Uterus (tissue), 4 donors: ENCODE results near the gene PHAF1. TPM values are rescaled to one million over a fixed set of nuclear protein-coding genes. Genes with fewer than 3 reads are reported as not detected.

ENCODE experiments used
- DNase-seq, 2 donors: peaks; one replicate each; pipeline ENCODE4 v3.0.0-alpha.2; 2019 to 2020
- H3K27ac ChIP-seq, 2 donors: fragments of 200-600 bp; sonication (generic); 1 replicate in 1 of 2; 2 replicates in 1 of 2; pipeline ENCODE4 v1.5.1; 2016 to 2018
- H3K27me3 ChIP-seq, 2 donors: fragments of 200-600 bp; sonication (generic); one replicate each; pipeline ENCODE4 v1.5.1; 2018 to 2019; ENCODE audit warnings: control low read depth in 1 of 2
- H3K36me3 ChIP-seq, 2 donors: fragments of 200-600 bp; sonication (generic); one replicate each; pipeline ENCODE4 v1.5.1; 2019; ENCODE audit warnings: control low read depth in 1 of 2
- H3K4me1 ChIP-seq, 2 donors: fragments of 200-600 bp; sonication (generic); one replicate each; pipeline ENCODE4 v1.5.1; 2018 to 2019; ENCODE audit warnings: control low read depth in 1 of 2
- H3K4me3 ChIP-seq, 2 donors: fragments of 200-600 bp; sonication (generic); 1 replicate in 1 of 2; 2 replicates in 1 of 2; pipeline ENCODE4 v1.5.1; 2018 to 2019; ENCODE audit warnings: mild to moderate bottlenecking in 1 of 2
- H3K9me3 ChIP-seq, 2 donors: fragments of 200-600 bp; sonication (generic); one replicate each; pipeline ENCODE4 v1.5.1; 2019; ENCODE audit warnings: control low read depth in 1 of 2
- CTCF ChIP-seq, 4 experiments: fragments of 200-600 bp in 2 of 4; fragments of 450-650 bp in 2 of 4; sonication (generic) in 2 of 4; IDR thresholded peaks; one replicate each; pipeline ENCODE4 v1.5.1; 2016 to 2019; ENCODE audit warnings: antibody characterized with exemption in 4 of 4, mild to moderate bottlenecking in 2 of 4, moderate library complexity in 1 of 4
- POLR2A ChIP-seq, 2 donors: fragments of 450-650 bp; IDR thresholded peaks; one replicate each; pipeline ENCODE4 v1.6.1; 2016; ENCODE audit warnings: antibody characterized with exemption in 2 of 2, mild to moderate bottlenecking in 1 of 2, moderate library complexity in 1 of 2
- intact Hi-C: fragments of 100-400 bp; cut with DNase I; formaldehyde crosslinking; loops from one replicate; pipeline ENCODE4 v1.15.1; 2023; ENCODE audit warnings: low total_unique reads
- total RNA-seq, 4 donors: library from RNA; depleted of rRNA in 3 of 4; stranded (reverse); fragments of >200 nt in 3 of 4; gene quantifications; one replicate each; pipeline versions ENCODE4 v1.1.0 to v1.2.4, GENCODE V29; 2014 to 2023
- donor health status: DM: yes; HTN: yes; CAD: no.

PHAF1 gene
- total RNA-seq, 4 donors from 2014 or later: 12.3 to 27.1 (median 21.1) TPM

DNA sequence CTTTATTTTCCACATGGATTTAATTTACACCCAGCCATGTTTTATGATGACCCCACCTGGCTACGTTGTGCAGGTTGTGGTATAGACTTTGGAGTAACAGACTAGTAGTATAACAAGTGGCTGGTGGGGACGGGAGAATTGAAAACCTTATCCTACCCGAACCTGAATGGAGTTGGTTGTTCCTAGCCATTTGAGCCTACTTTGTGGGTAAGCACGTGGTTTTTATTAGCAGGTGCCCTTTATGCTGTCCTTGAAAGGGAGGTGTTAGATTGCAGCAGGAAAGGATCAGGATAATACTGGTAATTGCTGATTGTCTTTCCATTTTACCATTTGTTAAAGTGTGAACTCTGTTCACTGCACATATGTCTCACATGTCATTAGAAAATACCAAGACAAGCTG lies 31.9 kb upstream of the PHAF1 start:
- Histone ChIP-seq H3K4me1 (no peaks in the 10 kb centered on the region), H3K36me3 (no peaks in the 10 kb centered on the region), H3K27me3 (no peaks in the 10 kb centered on the region), H3K27ac (no peak overlapping the region), H3K4me3 (no peak overlapping the region), H3K9me3 (no peaks in the 10 kb centered on the region)
- intact Hi-C loops: no loop called here
- TF ChIP-seq POLR2A (IDR thresholded peaks at IDR 0.05) (no peak), CTCF (IDR thresholded peaks at IDR 0.05) (no peak)
- DNase-seq: no peak

DNA sequence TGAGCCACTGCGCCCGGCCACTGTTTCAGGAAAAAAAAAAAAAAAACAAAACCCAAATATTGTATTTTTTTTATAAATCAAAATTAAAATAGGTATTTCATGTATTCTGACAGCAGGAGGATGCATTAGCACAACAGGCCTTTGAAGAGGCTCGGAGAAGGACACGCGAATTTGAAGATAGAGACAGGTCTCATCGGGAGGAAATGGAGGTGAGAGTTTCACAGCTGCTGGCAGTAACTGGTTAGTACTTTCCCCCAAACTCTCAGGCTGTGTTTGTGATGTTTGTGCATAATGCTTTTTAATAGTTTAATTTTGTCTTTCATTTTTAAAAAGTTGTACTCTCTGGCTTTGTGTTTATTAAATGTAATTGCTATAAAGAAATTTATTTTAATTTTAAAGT lies 27.6 kb upstream of the PHAF1 start:
- no peaks in the 10 kb centered on the region for H3K9me3 ChIP-seq
- TF ChIP-seq CTCF (IDR thresholded peaks at IDR 0.05): no peak
- no peak for TF ChIP-seq POLR2A (IDR thresholded peaks at IDR 0.05)
- intact Hi-C loops: no loop called here
- no peak overlapping the region for H3K4me3 ChIP-seq
- no peaks in the 10 kb centered on the region for H3K4me1 ChIP-seq
- no peaks in the 10 kb centered on the region for H3K36me3 ChIP-seq
- DNase-seq: no peak
- H3K27me3 ChIP-seq: no peaks in the 10 kb centered on the region
- no peak overlapping the region for H3K27ac ChIP-seq

DNA sequence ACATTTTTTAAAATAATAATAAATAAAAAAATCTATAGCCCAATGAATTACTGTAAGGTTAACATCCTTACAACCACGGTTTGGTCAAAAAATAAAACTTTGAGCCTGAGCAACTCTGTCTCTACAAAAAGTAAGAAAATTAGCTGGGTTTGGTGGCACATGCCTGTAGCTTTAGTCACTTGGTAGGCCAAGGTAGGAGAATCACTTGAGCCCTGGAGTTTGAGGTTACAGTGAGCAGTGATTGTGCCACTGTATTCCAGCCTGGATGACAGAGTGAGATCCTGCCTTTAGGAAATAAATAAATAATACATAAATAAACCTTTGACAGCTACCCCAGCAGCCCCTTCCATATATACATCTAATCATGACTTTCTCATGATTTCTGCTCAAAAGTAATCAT lies 26.9 kb upstream of the PHAF1 start:
- Histone ChIP-seq H3K4me3 (no peak overlapping the region), H3K9me3 (no peaks in the 10 kb centered on the region), H3K4me1 (no peaks in the 10 kb centered on the region), H3K27ac (no peak overlapping the region), H3K36me3 (no peaks in the 10 kb centered on the region), H3K27me3 (no peaks in the 10 kb centered on the region)
- no peak for DNase-seq
- intact Hi-C loops: no loop called here
- no peak for TF ChIP-seq POLR2A (IDR thresholded peaks at IDR 0.05)
- TF ChIP-seq CTCF (IDR thresholded peaks at IDR 0.05): no peak

DNA sequence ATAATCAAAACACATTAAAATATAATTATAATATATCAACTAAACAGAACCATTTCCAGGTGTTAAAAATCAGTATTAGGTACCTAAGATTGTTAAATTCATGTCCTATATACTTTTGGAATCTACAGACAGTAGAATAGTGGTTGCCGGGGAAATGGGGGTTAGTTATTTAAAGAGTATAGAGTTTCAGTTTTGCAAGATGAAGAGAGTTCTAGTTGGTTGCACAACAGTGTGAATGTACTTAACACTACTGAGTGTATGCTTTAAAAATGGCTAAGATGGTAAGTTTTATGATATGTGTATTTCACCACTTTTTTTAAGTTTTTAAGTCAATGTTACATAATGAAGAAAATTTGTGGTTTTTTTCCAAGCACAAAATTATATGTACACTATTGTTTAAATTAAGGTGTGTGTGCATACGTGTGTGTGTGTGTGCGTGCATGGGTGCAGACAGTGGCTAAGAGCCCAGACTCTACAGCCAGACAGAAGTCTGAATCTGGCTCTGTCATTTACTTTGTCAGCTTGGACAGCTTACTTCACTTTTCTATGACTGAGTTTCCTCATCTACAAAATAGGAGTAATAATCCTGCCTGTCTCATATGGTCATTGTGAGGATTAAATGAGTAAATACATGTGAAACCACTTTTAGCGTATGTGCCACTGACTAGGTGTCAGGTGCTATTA lies 25.3 kb upstream of the PHAF1 start:
- no peak for TF ChIP-seq POLR2A (IDR thresholded peaks at IDR 0.05)
- no peak for TF ChIP-seq CTCF (IDR thresholded peaks at IDR 0.05)
- H3K27ac ChIP-seq: no peak overlapping the region
- H3K36me3 ChIP-seq: no peaks in the 10 kb centered on the region
- DNase-seq: no peak
- H3K4me3 ChIP-seq: no peak overlapping the region
- no peaks in the 10 kb centered on the region for H3K27me3 ChIP-seq
- no peaks in the 10 kb centered on the region for H3K9me3 ChIP-seq
- intact Hi-C loops: no loop called here
- no peaks in the 10 kb centered on the region for H3K4me1 ChIP-seq

- no peaks in the 10 kb centered on the region for H3K36me3 ChIP-seq
- no peak overlapping the region for H3K4me3 ChIP-seq
- intact Hi-C loops: no loop called here
- TF ChIP-seq CTCF (IDR thresholded peaks at IDR 0.05) (no peak), POLR2A (IDR thresholded peaks at IDR 0.05) (no peak)
- no peaks in the 10 kb centered on the region for H3K9me3 ChIP-seq
- no peaks in the 10 kb centered on the region for H3K4me1 ChIP-seq
- H3K27ac ChIP-seq: no peak overlapping the region
- DNase-seq: no peak
- no peaks in the 10 kb centered on the region for H3K27me3 ChIP-seq
Observed at GRCh38 chr16:67086822-67087221, 22.9 kb upstream of the PHAF1 start.
